H9 (cell line): ENCODE data around the gene ALKBH4. TPM values are rescaled to one million over a fixed set of nuclear protein-coding genes. Genes with fewer than 3 reads are reported as not detected.
"Not testable (repeated sequence)": the region's sequence is repeated elsewhere in the genome, so short reads cannot be mapped to it uniquely, and the experiment has no call there.

Experiments used
- DNase-seq: peaks from one replicate; pipeline ENCODE4 v3.0.0-alpha.2; 2017
- H2AFZ ChIP-seq: one replicate; pipeline ENCODE4 v1.6.1; 2013; ENCODE audit warnings: mild to moderate bottlenecking, low read length, control low read depth, moderate library complexity
- H2AK5ac ChIP-seq: 2 replicates; pipeline ENCODE4 v1.6.1; 2013; ENCODE audit warnings: low read length, control low read depth, mixed read lengths; ENCODE audit not compliant: insufficient read length
- H2BK120ac ChIP-seq: one replicate; pipeline ENCODE4 v1.6.1; 2013; ENCODE audit warnings: low read depth, mild to moderate bottlenecking, low read length, control low read depth, inconsistent platforms; ENCODE audit not compliant: poor library complexity, severe bottlenecking
- H2BK12ac ChIP-seq: 2 replicates; pipeline ENCODE4 v1.6.1; 2013; ENCODE audit warnings: low read length, control low read depth, mixed read lengths, low read depth; ENCODE audit not compliant: insufficient read length
- H2BK15ac ChIP-seq: 2 replicates; pipeline ENCODE4 v1.6.1; 2013; ENCODE audit warnings: low read depth, low read length, control low read depth
- H2BK20ac ChIP-seq: one replicate; pipeline ENCODE4 v1.6.1; 2013; ENCODE audit warnings: low read depth, mild to moderate bottlenecking, low read length, control low read depth, inconsistent platforms; ENCODE audit not compliant: poor library complexity, severe bottlenecking
- H2BK5ac ChIP-seq: 2 replicates; pipeline ENCODE4 v1.6.1; 2013; ENCODE audit warnings: low read length, control low read depth, mixed read lengths; ENCODE audit not compliant: insufficient read length
- H3K14ac ChIP-seq: 2 replicates; pipeline ENCODE4 v1.6.1; 2013; ENCODE audit warnings: low read length, control low read depth; ENCODE audit not compliant: insufficient read depth
- H3K18ac ChIP-seq: 2 replicates; pipeline ENCODE4 v1.6.1; 2013; ENCODE audit warnings: low read depth, mild to moderate bottlenecking, mixed read lengths, low read length, control low read depth; ENCODE audit not compliant: insufficient read length
- H3K23ac ChIP-seq: 2 replicates; pipeline ENCODE4 v1.6.1; 2013; ENCODE audit warnings: low read length, control low read depth, mixed read lengths, low read depth; ENCODE audit not compliant: insufficient read length
- H3K23me2 ChIP-seq: 2 replicates; pipeline ENCODE4 v1.6.1; 2013; ENCODE audit warnings: low read depth, mild to moderate bottlenecking, mixed read lengths, low read length, control low read depth; ENCODE audit not compliant: insufficient read length, poor library complexity, severe bottlenecking
- H3K27ac ChIP-seq: 2 replicates; pipeline ENCODE4 v1.5.1; 2013; ENCODE audit warnings: low read length, control low read depth, mixed read lengths, low read depth; ENCODE audit not compliant: insufficient read length
- H3K27me3 ChIP-seq: 2 replicates; pipeline ENCODE4 v1.6.1; 2013; ENCODE audit warnings: low read length, control low read depth, inconsistent platforms; ENCODE audit not compliant: insufficient read depth
- H3K4ac ChIP-seq: 2 replicates; pipeline ENCODE4 v1.6.1; 2013; ENCODE audit warnings: low read depth, mild to moderate bottlenecking, control low read depth, inconsistent platforms, low read length, moderate library complexity
- H3K4me1 ChIP-seq: 2 replicates; pipeline ENCODE4 v1.6.1; 2013; ENCODE audit warnings: low read length, control low read depth, inconsistent platforms; ENCODE audit not compliant: insufficient read depth
- H3K4me2 ChIP-seq: 2 replicates; pipeline ENCODE4 v1.6.1; 2013; ENCODE audit warnings: low read length, control low read depth, mixed read lengths; ENCODE audit not compliant: insufficient read length, insufficient read depth
- H3K56ac ChIP-seq: 2 replicates; pipeline ENCODE4 v1.6.1; 2013; ENCODE audit warnings: low read depth, mild to moderate bottlenecking, mixed read lengths, low read length, control low read depth; ENCODE audit not compliant: insufficient read length
- H3K79me1 ChIP-seq: 2 replicates; pipeline ENCODE4 v1.6.1; 2013; ENCODE audit warnings: low read depth, mild to moderate bottlenecking, moderate library complexity, low read length, control low read depth, inconsistent platforms; ENCODE audit not compliant: insufficient read depth, poor library complexity, severe bottlenecking
- H3K79me2 ChIP-seq: 2 replicates; pipeline ENCODE4 v1.6.1; 2013; ENCODE audit warnings: low read length, control low read depth, inconsistent platforms; ENCODE audit not compliant: insufficient read depth
- H3K9ac ChIP-seq: 2 replicates; pipeline ENCODE4 v1.6.1; 2013; ENCODE audit warnings: low read length, control low read depth, mixed read lengths; ENCODE audit not compliant: insufficient read length; ENCODE audit errors: extremely low read depth
- H3K9me3 ChIP-seq: one replicate; pipeline ENCODE4 v1.6.1; 2013; ENCODE audit warnings: low read depth, low read length, inconsistent platforms; ENCODE audit not compliant: control insufficient read depth
- H3T11ph ChIP-seq: one replicate; pipeline ENCODE4 v1.6.1; 2013; ENCODE audit warnings: mild to moderate bottlenecking, low read length, control low read depth, inconsistent platforms
- H4K20me1 ChIP-seq: one replicate; pipeline ENCODE4 v1.6.1; 2013; ENCODE audit not compliant: control insufficient read depth, insufficient read length, insufficient read depth
- H4K5ac ChIP-seq: 2 replicates; pipeline ENCODE4 v1.6.1; 2013; ENCODE audit warnings: low read depth, mild to moderate bottlenecking, mixed read lengths, low read length, control low read depth; ENCODE audit not compliant: insufficient read length
- H4K8ac ChIP-seq: replicated peaks from 2 replicates; pipeline ENCODE4 v1.6.1; 2013; ENCODE audit warnings: low read length, control low read depth, mixed read lengths, low read depth; ENCODE audit not compliant: insufficient read length
- H4K91ac ChIP-seq: 2 replicates; pipeline ENCODE4 v1.6.1; 2013; ENCODE audit warnings: low read depth, mild to moderate bottlenecking, moderate library complexity, mixed read lengths, low read length, control low read depth; ENCODE audit not compliant: insufficient read length
- H3K27ac Mint-ChIP-seq, 3 experiments: 2 replicates in 2 of 3; 3 replicates in 1 of 3; pipeline ENCODE4 v1.8.0; 2020 to 2021; ENCODE audit warnings: mixed read lengths in 3 of 3, mild to moderate bottlenecking in 1 of 3, moderate library complexity in 1 of 3
- H3K27me3 Mint-ChIP-seq: 2 replicates; pipeline ENCODE4 v1.8.0; 2021; ENCODE audit warnings: low read depth, mild to moderate bottlenecking, moderate library complexity, mixed read lengths
- H3K36me3 Mint-ChIP-seq, 3 experiments: 2 replicates in 2 of 3; 3 replicates in 1 of 3; pipeline ENCODE4 v1.8.0; 2020 to 2021; ENCODE audit warnings: low read depth in 3 of 3, mixed read lengths in 3 of 3; ENCODE audit not compliant: insufficient read depth in 1 of 3
- H3K4me1 Mint-ChIP-seq, 2 experiments: 2 replicates each; pipeline ENCODE4 v1.8.0; 2020; ENCODE audit warnings: mixed read lengths in 2 of 2
- H3K4me3 Mint-ChIP-seq, 2 experiments: 2 replicates in 1 of 2; 3 replicates in 1 of 2; pipeline ENCODE4 v1.8.0; 2020 to 2021; ENCODE audit warnings: mild to moderate bottlenecking in 2 of 2, mixed read lengths in 2 of 2, moderate library complexity in 1 of 2
- H3K9me3 Mint-ChIP-seq, 2 experiments: 2 replicates in 1 of 2; 3 replicates in 1 of 2; pipeline ENCODE4 v1.8.0; 2020; ENCODE audit warnings: mild to moderate bottlenecking in 2 of 2, mixed read lengths in 2 of 2, moderate library complexity in 1 of 2
- WGBS: extraction: QIAGEN DNeasy Blood & Tissue Kit; methylation state at CpG from one replicate; pipeline ENCODE4 v1.1.7; 2013; ENCODE audit warnings: missing lambda C conversion rate, low lambda C conversion rate, mixed read lengths; ENCODE audit not compliant: insufficient read length; ENCODE audit errors: extremely low coverage; 5-methylcytosine and 5-hydroxymethylcytosine counted together
- total RNA-seq: library from RNA; stranded (reverse); gene quantifications from 2 replicates; pipeline ENCODE4 v1.2.1, GENCODE V29; 2021

ALKBH4 gene
- total RNA-seq, 1 experiment from 2014 or later, result 23.9 TPM

DNA sequence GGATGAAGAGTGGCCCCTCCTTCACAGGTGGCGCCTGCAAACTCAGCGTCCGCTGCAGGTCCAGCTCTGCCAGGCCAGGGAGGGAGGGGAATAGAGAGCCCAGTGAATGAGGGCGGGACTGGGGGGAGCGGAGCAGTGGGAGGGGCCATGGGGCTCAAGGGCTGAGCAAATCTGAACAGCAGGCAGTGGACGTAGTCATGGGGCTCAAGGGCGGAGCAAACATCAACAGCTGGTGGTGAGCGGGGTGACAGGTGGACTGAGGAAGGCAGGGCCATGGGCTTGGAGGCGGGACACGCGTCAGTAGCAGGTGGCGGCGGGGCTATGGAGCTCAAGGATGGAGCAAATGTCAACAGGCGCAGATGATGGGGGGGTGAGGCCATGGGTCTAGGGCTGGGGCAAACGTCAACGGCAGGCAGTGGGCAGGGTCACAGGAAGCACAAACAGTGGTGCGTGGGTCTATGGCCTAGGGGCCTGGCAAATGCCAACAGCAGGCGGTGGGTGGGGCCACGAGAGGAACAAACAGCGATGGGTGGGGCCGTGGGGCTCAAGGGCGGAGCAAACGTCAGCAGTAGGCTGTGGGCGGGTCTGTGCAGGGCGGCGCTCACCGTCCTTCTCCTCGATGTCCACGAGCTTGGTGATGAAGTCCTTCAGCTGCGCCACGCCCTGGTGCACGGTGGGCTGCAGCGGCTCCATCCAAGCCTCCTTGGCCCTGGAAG is 28.7 kb upstream of the ALKBH4 start:
- H3K4me2 ChIP-seq, H3K9me3 ChIP-seq, H3K56ac ChIP-seq, H3K36me3 Mint-ChIP-seq, H2BK5ac ChIP-seq, H3K23me2 ChIP-seq, H3K27ac Mint-ChIP-seq, H3K4ac ChIP-seq, H3K79me1 ChIP-seq, H3K9me3 Mint-ChIP-seq, H4K8ac ChIP-seq, H4K20me1 ChIP-seq, DNase-seq, H4K91ac ChIP-seq, H3T11ph ChIP-seq, H2BK15ac ChIP-seq, H2BK20ac ChIP-seq, H3K14ac ChIP-seq, H3K9ac ChIP-seq, H3K27me3 Mint-ChIP-seq, H3K4me3 Mint-ChIP-seq, H4K5ac ChIP-seq, H3K4me1 Mint-ChIP-seq, H2AK5ac ChIP-seq, H3K4me1 ChIP-seq, H3K79me2 ChIP-seq, H3K27ac ChIP-seq, H3K27me3 ChIP-seq, H3K23ac ChIP-seq, H2BK12ac ChIP-seq, H2BK120ac ChIP-seq, H3K18ac ChIP-seq, H2AFZ ChIP-seq: not testable (repeated sequence)
- WGBS, result no CpG with 5 or more reads among the region's 33 CpGs

DNA sequence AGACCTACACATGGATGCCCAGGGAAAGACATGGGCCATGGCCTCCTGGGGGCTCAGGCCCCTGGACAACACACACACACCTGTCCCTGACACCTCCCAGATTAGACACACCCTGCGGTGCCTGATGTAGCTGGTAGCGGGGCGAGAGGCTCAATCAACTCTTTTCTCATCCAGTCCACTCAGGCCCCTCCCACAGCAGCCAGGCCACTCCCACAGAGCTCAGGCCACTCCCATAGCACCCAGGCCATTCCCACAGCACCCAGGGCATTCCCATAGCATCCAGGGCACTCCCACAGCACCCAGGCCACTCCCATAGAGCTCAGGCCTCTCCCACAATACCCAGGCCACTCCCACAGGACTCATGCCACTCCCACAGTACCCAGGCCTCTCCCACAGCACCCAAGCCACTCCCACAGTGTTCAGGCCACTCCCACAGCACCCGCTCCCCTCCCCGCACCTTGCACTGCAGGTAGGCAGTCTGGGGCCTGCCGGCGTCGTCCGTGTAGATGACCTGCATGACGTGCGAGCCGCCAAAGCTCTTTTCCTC is 25.9 kb upstream of the ALKBH4 start:
- not testable (repeated sequence) for H3K14ac ChIP-seq, H3K79me1 ChIP-seq, H3K4ac ChIP-seq, H3K9me3 ChIP-seq, H3K4me2 ChIP-seq, H3K4me1 Mint-ChIP-seq, H2AFZ ChIP-seq, H3K23me2 ChIP-seq, H3K4me3 Mint-ChIP-seq, H2AK5ac ChIP-seq, H2BK15ac ChIP-seq, H3K56ac ChIP-seq, H3K27me3 Mint-ChIP-seq, H3K4me1 ChIP-seq, H2BK120ac ChIP-seq, H3T11ph ChIP-seq, H3K27ac Mint-ChIP-seq, H3K79me2 ChIP-seq, H4K8ac ChIP-seq, H3K27ac ChIP-seq, H3K9me3 Mint-ChIP-seq, H3K23ac ChIP-seq, H4K5ac ChIP-seq, H4K91ac ChIP-seq, H2BK20ac ChIP-seq, H3K18ac ChIP-seq, H3K9ac ChIP-seq, DNase-seq, H2BK12ac ChIP-seq, H2BK5ac ChIP-seq, H4K20me1 ChIP-seq, H3K27me3 ChIP-seq, H3K36me3 Mint-ChIP-seq
- WGBS, result no CpG with 5 or more reads among the region's 12 CpGs
